Caco-2 (cell line): ENCODE measurements around the gene SF3B3. TPM values are rescaled to one million over a fixed set of nuclear protein-coding genes. Genes with fewer than 3 reads are reported as not detected.

Experiments
- BruUV-seq: library from RNA; stranded (reverse); fragments of 400-500 nt; replicated peaks from 2 replicates; lab custom pipeline; 2021; lab: Mats Ljungman, UMichigan
- CTCF ChIA-PET: fragments of 300-600 bp; sonication (Branson Sonifier 250); formaldehyde crosslinking; loops from one replicate; lab custom pipeline; 2022; ENCODE audit warnings: antibody characterized with exemption; lab: Charles Lee
- POLR2A ChIA-PET: fragments of 300-600 bp; sonication (Branson Sonifier 250); formaldehyde crosslinking; loops from one replicate; lab custom pipeline; 2022; ENCODE audit warnings: antibody characterized with exemption; lab: Charles Lee
- DNase-seq, 2 experiments: peaks; one replicate each; pipeline versions ENCODE4 v3.0.0 to v3.0.0-alpha.2; 2020 to 2022
- H3K27me3 ChIP-seq: replicated peaks from 2 replicates; pipeline ENCODE4 v1.6.0; 2011; ENCODE audit warnings: low read length; ENCODE audit not compliant: control insufficient read depth, insufficient read depth
- H3K36me3 ChIP-seq: 2 replicates; pipeline ENCODE4 v1.5.1; 2011; ENCODE audit warnings: low read length; ENCODE audit not compliant: control insufficient read depth, insufficient read depth
- H3K4me1 ChIP-seq: fragments of 250-450 bp; sonication (Bioruptor Pico); 2 replicates; pipeline ENCODE4 v1.5.1; 2020; ENCODE audit warnings: mild to moderate bottlenecking
- H3K4me3 ChIP-seq: 2 replicates; pipeline ENCODE4 v1.5.1; 2011; ENCODE audit warnings: low read depth, mild to moderate bottlenecking, control low read depth, low read length
- H3K9me3 ChIP-seq: fragments of 250-450 bp; sonication (Bioruptor Pico); 2 replicates; pipeline ENCODE4 v1.5.1; 2020; ENCODE audit warnings: mild to moderate bottlenecking, moderate library complexity
- H3K27ac Mint-ChIP-seq: one replicate; pipeline ENCODE4 v1.8.0; 2022; ENCODE audit warnings: mixed read lengths; ENCODE audit not compliant: unreplicated experiment
- H3K27me3 Mint-ChIP-seq: one replicate; pipeline ENCODE4 v1.8.0; 2022; ENCODE audit warnings: mixed read lengths; ENCODE audit not compliant: insufficient read depth, unreplicated experiment
- H3K36me3 Mint-ChIP-seq: one replicate; pipeline ENCODE4 v1.8.0; 2022; ENCODE audit warnings: mild to moderate bottlenecking, mixed read lengths; ENCODE audit not compliant: insufficient read depth, unreplicated experiment
- H3K4me1 Mint-ChIP-seq: one replicate; pipeline ENCODE4 v1.8.0; 2022; ENCODE audit warnings: low read depth, mixed read lengths; ENCODE audit not compliant: unreplicated experiment
- H3K4me3 Mint-ChIP-seq: one replicate; pipeline ENCODE4 v1.8.0; 2022; ENCODE audit warnings: mild to moderate bottlenecking, moderate library complexity, mixed read lengths; ENCODE audit not compliant: unreplicated experiment
- H3K9me3 Mint-ChIP-seq: one replicate; pipeline ENCODE4 v1.8.0; 2022; ENCODE audit warnings: mixed read lengths; ENCODE audit not compliant: unreplicated experiment
- intact Hi-C: fragments of 100-400 bp; cut with micrococcal nuclease; formaldehyde crosslinking; loops from one replicate; pipeline ENCODE4 v1.10.0; 2022; ENCODE audit not compliant: unreplicated experiment
- total RNA-seq: library from RNA; stranded (reverse); gene quantifications from 2 replicates; pipeline ENCODE4 v1.2.3, GENCODE V29; 2022
- TF ChIP-seq, protein P1 (sequence below), 2 experiments: fragments of 200-600 bp in 1 of 2; IDR thresholded peaks; 1 replicate in 1 of 2; 2 replicates in 1 of 2; pipeline versions ENCODE4 v1.5.1 to v1.8.0; 2011 to 2022; ENCODE audit warnings: antibody characterized with exemption in 1 of 2, control low read depth in 1 of 2, inconsistent platforms in 1 of 2, low read depth in 1 of 2, low read length in 1 of 2, mild to moderate bottlenecking in 1 of 2, moderate library complexity in 1 of 2; ENCODE audit not compliant: insufficient read depth in 1 of 2, severe bottlenecking in 1 of 2, unreplicated experiment in 1 of 2

SF3B3 gene
- total RNA-seq, 1 experiment from 2014 or later, result 387 TPM

DNA sequence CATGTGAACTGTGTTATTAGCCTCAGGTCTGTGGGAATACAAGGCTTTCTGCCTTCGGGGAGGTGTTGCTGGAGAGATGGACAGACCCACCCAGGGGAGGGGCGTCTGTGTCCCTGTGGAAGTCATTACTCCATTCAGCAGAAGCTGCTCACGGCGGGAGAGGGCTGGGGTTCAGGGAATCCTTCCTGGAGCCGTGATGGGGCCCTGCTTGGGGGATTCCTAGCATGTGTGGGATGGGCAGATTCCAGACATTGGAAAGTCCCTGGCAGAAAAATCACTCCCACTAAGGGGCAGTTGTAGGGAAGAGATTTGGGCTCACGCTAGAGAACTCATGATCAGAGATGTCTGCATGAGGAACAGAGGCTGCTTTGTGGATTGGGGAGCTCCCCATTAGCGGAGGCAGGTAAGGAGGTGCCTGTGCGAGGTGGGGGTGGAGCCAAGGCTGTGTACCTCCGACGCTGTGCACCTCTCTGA is 66.4 kb downstream of the SF3B3 start:
- CTCF ChIA-PET, result interaction anchor here (0.6 kb wide), 1 partner anchor 45 kb away, joined by 3 read pairs; no protein-coding TSS in a partner anchor
- TF ChIP-seq, protein P1, sequence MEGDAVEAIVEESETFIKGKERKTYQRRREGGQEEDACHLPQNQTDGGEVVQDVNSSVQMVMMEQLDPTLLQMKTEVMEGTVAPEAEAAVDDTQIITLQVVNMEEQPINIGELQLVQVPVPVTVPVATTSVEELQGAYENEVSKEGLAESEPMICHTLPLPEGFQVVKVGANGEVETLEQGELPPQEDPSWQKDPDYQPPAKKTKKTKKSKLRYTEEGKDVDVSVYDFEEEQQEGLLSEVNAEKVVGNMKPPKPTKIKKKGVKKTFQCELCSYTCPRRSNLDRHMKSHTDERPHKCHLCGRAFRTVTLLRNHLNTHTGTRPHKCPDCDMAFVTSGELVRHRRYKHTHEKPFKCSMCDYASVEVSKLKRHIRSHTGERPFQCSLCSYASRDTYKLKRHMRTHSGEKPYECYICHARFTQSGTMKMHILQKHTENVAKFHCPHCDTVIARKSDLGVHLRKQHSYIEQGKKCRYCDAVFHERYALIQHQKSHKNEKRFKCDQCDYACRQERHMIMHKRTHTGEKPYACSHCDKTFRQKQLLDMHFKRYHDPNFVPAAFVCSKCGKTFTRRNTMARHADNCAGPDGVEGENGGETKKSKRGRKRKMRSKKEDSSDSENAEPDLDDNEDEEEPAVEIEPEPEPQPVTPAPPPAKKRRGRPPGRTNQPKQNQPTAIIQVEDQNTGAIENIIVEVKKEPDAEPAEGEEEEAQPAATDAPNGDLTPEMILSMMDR (IDR thresholded peaks at IDR 0.05; ENCODE audit: insufficient read depth in 1 of 2, low read depth in 1 of 2, low read length in 1 of 2, severe bottlenecking in 1 of 2, unreplicated experiment in 1 of 2), result no peak
- Histone ChIP-seq H3K4me1 (no peaks in the 10 kb centered on the region), H3K36me3 (no peaks in the 10 kb centered on the region), H3K27me3 (no peaks in the 10 kb centered on the region), H3K4me3 (no peak overlapping the region), H3K9me3 (peaks cover 5% of the 10 kb centered on the region; the same call in 1 of the 2 replicates)
- no peak overlapping the region for H3K4me3 Mint-ChIP-seq
- H3K27me3 Mint-ChIP-seq, result no peaks in the 10 kb centered on the region
- POLR2A ChIA-PET, result no interaction called here
- peaks cover 12% of the 10 kb centered on the region for H3K9me3 Mint-ChIP-seq
- no peak overlapping the region for H3K27ac Mint-ChIP-seq
- H3K36me3 Mint-ChIP-seq, result peaks cover 5% of the 10 kb centered on the region
- peaks cover 12% of the 10 kb centered on the region for H3K4me1 Mint-ChIP-seq
- DNase-seq, result no peak
- BruUV-seq, result no TSS peak
- intact Hi-C loops, result no loop called here

DNA sequence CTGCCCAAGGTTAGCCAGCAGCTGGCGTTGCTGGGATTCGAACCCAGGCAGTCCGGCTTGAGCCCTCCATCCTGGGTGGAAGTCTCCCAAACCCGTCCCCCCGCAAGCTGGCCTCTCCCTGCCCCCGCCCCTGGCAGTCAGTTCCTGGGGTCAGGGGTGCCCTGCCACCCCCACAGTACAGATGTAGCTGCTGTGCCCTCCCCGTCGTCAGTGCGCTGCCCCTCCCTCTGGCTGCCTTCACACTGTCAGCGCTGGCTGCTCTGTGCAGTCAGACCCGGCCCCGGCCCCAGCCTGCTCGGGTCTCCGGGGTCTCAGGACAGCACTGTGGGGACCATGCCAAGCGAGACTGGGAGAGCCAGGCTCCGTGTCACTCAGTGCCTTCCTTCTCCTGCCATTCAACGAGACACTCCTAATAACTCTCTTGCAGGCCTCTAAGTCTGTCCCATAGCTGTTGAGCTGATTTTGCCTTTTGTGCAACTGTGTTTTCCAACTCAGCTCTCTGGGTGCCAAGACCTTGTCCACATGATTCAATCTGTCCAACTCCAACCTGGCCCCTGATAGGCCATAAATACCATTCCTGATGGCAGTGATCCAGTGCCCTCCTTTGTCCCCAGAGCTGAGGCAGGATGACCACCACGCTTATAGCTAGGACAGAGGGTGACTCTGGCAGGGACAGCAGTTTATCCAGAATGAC is 67.3 kb downstream of the SF3B3 start:
- Histone ChIP-seq H3K27me3 (no peaks in the 10 kb centered on the region), H3K4me1 (no peaks in the 10 kb centered on the region), H3K36me3 (no peaks in the 10 kb centered on the region), H3K9me3 (peaks cover 5% of the 10 kb centered on the region; the same call in 1 of the 2 replicates), H3K4me3 (no peak overlapping the region)
- BruUV-seq, result no TSS peak
- no peak overlapping the region for H3K4me3 Mint-ChIP-seq
- POLR2A ChIA-PET, result no interaction called here
- H3K9me3 Mint-ChIP-seq, result peaks cover 12% of the 10 kb centered on the region
- CTCF ChIA-PET, result interaction anchor here (0.7 kb wide), 1 partner anchor 11 kb away, joined by 3 read pairs; no protein-coding TSS in a partner anchor
- peaks cover 5% of the 10 kb centered on the region for H3K36me3 Mint-ChIP-seq
- no peak overlapping the region for H3K27ac Mint-ChIP-seq
- H3K4me1 Mint-ChIP-seq, result peaks cover 12% of the 10 kb centered on the region
- TF ChIP-seq, protein P1 (IDR thresholded peaks at IDR 0.05; ENCODE audit: insufficient read depth in 1 of 2, low read depth in 1 of 2, low read length in 1 of 2, severe bottlenecking in 1 of 2, unreplicated experiment in 1 of 2), result no peak
- no peaks in the 10 kb centered on the region for H3K27me3 Mint-ChIP-seq
- intact Hi-C loops, result no loop called here
- DNase-seq, result no peak

DNA sequence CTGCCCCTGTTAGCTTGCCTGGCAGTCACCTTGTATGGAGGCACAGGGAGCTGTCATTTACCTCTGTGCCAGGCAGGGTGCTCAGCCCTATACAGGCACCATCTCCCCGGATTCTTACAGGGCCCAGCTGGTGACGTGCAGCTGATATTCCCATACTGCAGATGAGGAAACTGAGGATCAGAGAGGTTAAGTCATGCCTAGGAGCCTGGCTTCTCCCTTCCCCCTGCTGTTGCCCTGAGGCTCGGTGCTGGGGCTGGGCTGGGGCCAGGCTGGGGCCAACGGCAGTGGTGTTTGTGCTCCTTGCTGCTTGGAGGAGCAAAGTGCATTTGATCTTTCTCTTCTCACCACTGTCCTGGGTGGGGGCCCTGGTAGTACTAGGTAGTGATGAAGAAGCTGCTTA is 68.0 kb downstream of the SF3B3 start:
- BruUV-seq, result no TSS peak
- Histone ChIP-seq H3K27me3 (no peaks in the 10 kb centered on the region), H3K36me3 (no peaks in the 10 kb centered on the region), H3K4me3 (no peak overlapping the region), H3K9me3 (peaks cover 5% of the 10 kb centered on the region; the same call in 1 of the 2 replicates), H3K4me1 (no peaks in the 10 kb centered on the region)
- intact Hi-C loops, result no loop called here
- DNase-seq, result no peak
- no peak overlapping the region for H3K4me3 Mint-ChIP-seq
- peaks cover 12% of the 10 kb centered on the region for H3K9me3 Mint-ChIP-seq
- TF ChIP-seq, protein P1 (IDR thresholded peaks at IDR 0.05; ENCODE audit: insufficient read depth in 1 of 2, low read depth in 1 of 2, low read length in 1 of 2, severe bottlenecking in 1 of 2, unreplicated experiment in 1 of 2), result no peak
- CTCF ChIA-PET, result interaction anchor here (0.7 kb wide), 1 partner anchor 12 kb away, joined by 3 read pairs; no protein-coding TSS in a partner anchor
- H3K27me3 Mint-ChIP-seq, result no peaks in the 10 kb centered on the region
- peaks cover 12% of the 10 kb centered on the region for H3K4me1 Mint-ChIP-seq
- peaks cover 5% of the 10 kb centered on the region for H3K36me3 Mint-ChIP-seq
- POLR2A ChIA-PET, result no interaction called here
- H3K27ac Mint-ChIP-seq, result no peak overlapping the region
